ENCODE results near the gene C5orf34. TPM values are rescaled to one million over a fixed set of nuclear protein-coding genes. Genes with fewer than 3 reads are reported as not detected.
"Not testable (repeated sequence)": the region's sequence is repeated elsewhere in the genome, so short reads cannot be mapped to it uniquely, and the experiment has no call there.

Gene C5orf34
- total RNA-seq, 1 donor from 2014 or later = 1.8 TPM

GRCh38 chr5:43515678-43516048 lies 715 bp upstream of the C5orf34 start:
- DNase-seq (ENCODE audit: low spot score) = no peak
- no peaks in the 10 kb centered on the region for H3K36me3 Mint-ChIP-seq (ENCODE audit: low read depth)
- peak overlapping the region; percentile 96 for H3K27ac Mint-ChIP-seq (ENCODE audit: unreplicated experiment)
- peak overlapping the region; percentile 85 for H3K4me3 Mint-ChIP-seq (ENCODE audit: unreplicated experiment)
- TF ChIP-seq CTCF (IDR thresholded peaks at IDR 0.05) = no peak
- H3K27me3 Mint-ChIP-seq (ENCODE audit: low read depth) = no peaks in the 10 kb centered on the region
- H3K9me3 Mint-ChIP-seq (ENCODE audit: low read depth) = no peaks in the 10 kb centered on the region
- peaks cover 33% of the 10 kb centered on the region for H3K4me1 Mint-ChIP-seq (ENCODE audit: low read depth)

GRCh38 chr5:43514471-43514815 lies 505 bp downstream of the C5orf34 start:
- Mint-ChIP-seq H3K36me3 (ENCODE audit: low read depth) (no peaks in the 10 kb centered on the region), H3K4me3 (ENCODE audit: unreplicated experiment) (peak overlapping the region; percentile 85), H3K27ac (ENCODE audit: unreplicated experiment) (peak overlapping the region; percentile 96), H3K27me3 (ENCODE audit: low read depth) (no peaks in the 10 kb centered on the region), H3K4me1 (ENCODE audit: low read depth) (peaks cover 33% of the 10 kb centered on the region), H3K9me3 (ENCODE audit: low read depth) (no peaks in the 10 kb centered on the region)
- no peak for TF ChIP-seq CTCF (IDR thresholded peaks at IDR 0.05)
- no peak for DNase-seq (ENCODE audit: low spot score)

GRCh38 chr5:43514025-43514424 lies 923 bp downstream of the C5orf34 start:
- Mint-ChIP-seq H3K4me1 (ENCODE audit: low read depth) (peaks cover 33% of the 10 kb centered on the region), H3K9me3 (ENCODE audit: low read depth) (no peaks in the 10 kb centered on the region), H3K27ac (ENCODE audit: unreplicated experiment) (peak overlapping the region; percentile 96), H3K36me3 (ENCODE audit: low read depth) (no peaks in the 10 kb centered on the region), H3K4me3 (ENCODE audit: unreplicated experiment) (peak overlapping the region; percentile 85), H3K27me3 (ENCODE audit: low read depth) (no peaks in the 10 kb centered on the region)
- DNase-seq (ENCODE audit: low spot score) = no peak
- TF ChIP-seq CTCF (IDR thresholded peaks at IDR 0.05) = no peak

GRCh38 chr5:43511062-43511461 lies 3.9 kb downstream of the C5orf34 start:
- not testable (repeated sequence) for DNase-seq (ENCODE audit: low spot score); H3K9me3 Mint-ChIP-seq (ENCODE audit: low read depth); H3K4me3 Mint-ChIP-seq (ENCODE audit: unreplicated experiment); H3K27me3 Mint-ChIP-seq (ENCODE audit: low read depth); H3K36me3 Mint-ChIP-seq (ENCODE audit: low read depth); H3K27ac Mint-ChIP-seq (ENCODE audit: unreplicated experiment)
- peaks cover 28% of the 10 kb centered on the region for H3K4me1 Mint-ChIP-seq (ENCODE audit: low read depth)

- no peaks in the 10 kb centered on the region for H3K9me3 Mint-ChIP-seq (ENCODE audit: low read depth)
- no peak for TF ChIP-seq CTCF (IDR thresholded peaks at IDR 0.05)
- no peak overlapping the region for H3K27ac Mint-ChIP-seq (ENCODE audit: unreplicated experiment)
- H3K36me3 Mint-ChIP-seq (ENCODE audit: low read depth) = no peaks in the 10 kb centered on the region
- DNase-seq (ENCODE audit: low spot score) = no peak
- H3K27me3 Mint-ChIP-seq (ENCODE audit: low read depth) = no peaks in the 10 kb centered on the region
- H3K4me3 Mint-ChIP-seq (ENCODE audit: unreplicated experiment) = no peak overlapping the region
- no peaks in the 10 kb centered on the region for H3K4me1 Mint-ChIP-seq (ENCODE audit: low read depth)
These were observed 16.4 kb downstream of the C5orf34 start for GRCh38 chr5:43498581-43498980.

- no peaks in the 10 kb centered on the region for H3K27me3 Mint-ChIP-seq (ENCODE audit: low read depth)
- H3K4me3 Mint-ChIP-seq (ENCODE audit: unreplicated experiment) = no peak overlapping the region
- no peak for TF ChIP-seq CTCF (IDR thresholded peaks at IDR 0.05)
- DNase-seq (ENCODE audit: low spot score) = no peak
- no peaks in the 10 kb centered on the region for H3K4me1 Mint-ChIP-seq (ENCODE audit: low read depth)
- H3K27ac Mint-ChIP-seq (ENCODE audit: unreplicated experiment) = no peak overlapping the region
- H3K9me3 Mint-ChIP-seq (ENCODE audit: low read depth) = no peaks in the 10 kb centered on the region
- H3K36me3 Mint-ChIP-seq (ENCODE audit: low read depth) = no peaks in the 10 kb centered on the region
These were observed 17.4 kb downstream of the C5orf34 start for GRCh38 chr5:43497311-43498104.

Data from chondrocyte (in vitro differentiated cells).